ENCODE results near the gene MEIS1.

MEIS1 gene

DNA sequence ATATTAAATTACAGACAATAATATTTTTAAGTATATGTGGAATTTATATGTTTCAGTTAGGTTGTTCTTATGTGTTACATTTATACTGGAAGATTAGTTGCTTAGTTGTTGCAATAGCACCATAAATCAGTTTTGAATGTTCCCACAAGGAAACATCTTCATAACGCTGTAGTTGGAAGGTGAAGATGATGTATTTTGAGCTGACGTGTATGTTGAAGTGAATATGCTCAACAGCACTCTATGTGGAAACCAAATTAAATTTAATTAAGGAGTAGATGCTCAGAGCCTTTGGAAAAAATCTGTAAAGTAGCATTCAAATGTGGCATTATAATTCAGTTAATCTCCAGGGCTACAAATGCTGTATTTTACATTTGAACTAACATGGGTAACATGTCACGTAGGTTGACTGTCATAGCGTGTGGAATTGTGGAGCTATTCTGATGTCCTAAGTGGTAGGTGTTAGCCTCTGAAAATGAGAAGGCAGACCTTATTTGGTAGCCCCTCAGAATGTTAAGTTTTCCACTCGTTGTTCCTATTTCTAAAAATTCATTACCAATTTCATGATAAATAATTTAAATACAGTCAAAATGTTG is 88.5 kb downstream of the MEIS1 start:
- no peak for DNase-seq (ENCODE audit: low read depth, low spot score)
- H3K4me3 ChIP-seq (ENCODE audit: low read length): no peak overlapping the region

DNA sequence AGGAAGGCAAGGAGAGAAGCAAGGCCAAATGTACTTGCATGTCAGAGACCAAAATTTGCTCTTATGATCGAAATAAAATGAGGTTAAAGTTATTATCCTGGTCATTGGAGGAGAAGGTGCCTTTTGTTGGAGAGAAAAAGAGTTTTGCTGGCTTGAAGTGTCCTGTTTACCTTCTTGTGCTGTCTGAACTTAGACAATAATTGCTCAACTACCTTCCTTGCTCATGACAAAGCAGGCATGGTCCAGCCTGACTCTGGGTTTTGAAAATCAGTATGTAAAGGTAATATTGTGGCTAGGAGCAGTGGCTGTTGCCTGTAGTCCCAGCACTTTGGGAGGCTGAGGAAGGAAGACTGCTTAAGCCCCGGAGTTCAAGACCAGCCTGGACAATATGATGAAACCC is 89.1 kb downstream of the MEIS1 start:
- no peak overlapping the region for H3K4me3 ChIP-seq (ENCODE audit: low read length)

DNA sequence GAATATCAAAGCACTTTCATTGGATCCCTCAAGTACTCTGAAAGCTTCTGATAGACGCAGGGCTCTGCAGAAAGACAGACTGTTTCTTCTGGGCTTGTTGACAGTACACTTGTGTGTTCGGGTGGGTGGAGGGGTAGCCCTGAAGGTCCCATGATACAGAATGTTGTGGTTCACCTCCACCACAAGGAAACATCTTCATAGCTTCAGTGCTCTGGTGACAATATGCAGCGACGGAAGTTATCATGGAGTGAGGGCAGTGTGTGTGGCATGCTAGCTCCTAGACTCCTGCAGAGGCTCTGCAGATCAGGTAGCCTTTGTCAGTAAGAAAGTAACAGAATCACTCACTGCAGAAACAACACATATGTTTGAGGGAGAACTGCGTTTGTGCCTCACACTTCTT is 90.7 kb downstream of the MEIS1 start:
- DNase-seq (ENCODE audit: low read depth, low spot score): peak; percentile 1
- H3K4me3 ChIP-seq (ENCODE audit: low read length): no peak overlapping the region

More for the DNA sequence above, 89.1 kb downstream of the MEIS1 start:
- DNase-seq (ENCODE audit: low read depth, low spot score): no peak

DNA sequence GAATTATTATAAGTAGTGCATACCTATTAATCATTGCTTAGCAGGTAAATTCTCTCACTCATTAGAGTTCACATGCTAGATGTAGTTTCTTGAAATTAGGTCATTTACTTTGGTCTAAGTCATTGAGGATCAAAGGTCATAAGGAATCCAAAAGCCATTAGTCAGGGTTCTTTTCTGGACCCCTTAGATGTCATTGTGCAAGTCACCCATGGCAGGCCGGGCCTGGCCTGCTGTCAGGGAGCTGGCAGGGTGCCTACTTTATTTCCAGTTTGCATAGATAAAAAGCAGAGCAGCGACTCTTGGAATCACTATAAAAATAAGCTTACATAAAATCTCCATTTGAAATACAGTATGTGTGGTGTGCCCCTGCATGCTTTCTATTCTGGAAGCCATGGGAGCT is 91.3 kb downstream of the MEIS1 start:
- DNase-seq (ENCODE audit: low read depth, low spot score): no peak
- no peak overlapping the region for H3K4me3 ChIP-seq (ENCODE audit: low read length)

DNA sequence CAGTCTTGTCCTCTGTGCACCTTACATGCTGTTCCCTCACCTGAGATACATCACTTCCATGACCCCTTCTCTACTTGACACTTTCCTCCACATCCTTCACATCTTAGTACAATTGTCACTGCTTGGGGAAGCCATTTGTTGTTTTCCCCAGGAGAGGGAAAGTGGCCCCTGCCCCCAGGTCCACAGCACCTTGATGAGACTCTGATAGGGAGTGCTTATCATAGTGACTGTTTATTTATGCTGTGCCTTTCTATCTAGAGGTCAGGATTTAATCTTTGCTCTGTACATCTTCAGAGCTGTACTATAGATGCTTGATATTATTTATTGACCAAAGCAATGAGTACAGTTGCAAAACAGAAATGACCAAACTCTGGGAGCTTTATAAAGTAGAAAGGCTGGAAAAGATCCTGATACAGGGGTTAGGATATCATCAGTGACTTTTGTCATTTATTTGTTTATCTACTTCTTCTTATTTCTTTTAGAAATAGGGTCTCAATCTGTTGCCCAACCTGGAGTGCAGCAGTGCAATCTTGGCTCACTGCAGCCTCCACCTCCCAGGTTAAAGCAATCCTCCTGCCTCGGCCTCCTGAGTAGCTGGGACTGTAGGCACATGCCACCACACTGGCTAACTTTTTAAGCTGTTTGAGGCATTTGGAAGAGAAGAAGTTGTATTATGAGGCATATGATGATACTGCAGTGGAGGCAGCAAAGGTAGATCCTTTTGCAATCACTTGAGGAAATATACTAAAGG is 94.2 kb downstream of the MEIS1 start:
- no peak overlapping the region for H3K4me3 ChIP-seq (ENCODE audit: low read length)
- DNase-seq (ENCODE audit: low read depth, low spot score): no peak

DNA sequence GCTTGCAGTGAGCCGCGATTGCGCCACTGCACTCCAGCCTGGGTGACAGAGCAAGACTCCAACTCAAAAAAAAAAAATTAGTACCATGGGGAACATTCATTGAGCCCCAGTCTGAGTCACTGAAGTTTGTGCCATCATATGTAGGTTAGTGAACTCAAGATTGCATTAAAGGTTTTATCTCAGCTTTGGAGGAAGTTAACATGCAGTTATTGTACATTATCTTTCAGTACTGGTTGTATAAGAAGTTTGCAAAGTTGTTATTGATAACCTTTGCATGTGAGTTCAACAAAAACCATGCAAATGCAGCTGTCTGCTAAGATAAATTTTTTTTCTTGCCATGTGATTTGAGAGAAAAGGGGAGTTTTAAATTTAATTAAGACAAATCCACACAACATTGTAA is 95.7 kb downstream of the MEIS1 start:
- H3K4me3 ChIP-seq (ENCODE audit: low read length): no peak overlapping the region
- no peak for DNase-seq (ENCODE audit: low read depth, low spot score)

DNA sequence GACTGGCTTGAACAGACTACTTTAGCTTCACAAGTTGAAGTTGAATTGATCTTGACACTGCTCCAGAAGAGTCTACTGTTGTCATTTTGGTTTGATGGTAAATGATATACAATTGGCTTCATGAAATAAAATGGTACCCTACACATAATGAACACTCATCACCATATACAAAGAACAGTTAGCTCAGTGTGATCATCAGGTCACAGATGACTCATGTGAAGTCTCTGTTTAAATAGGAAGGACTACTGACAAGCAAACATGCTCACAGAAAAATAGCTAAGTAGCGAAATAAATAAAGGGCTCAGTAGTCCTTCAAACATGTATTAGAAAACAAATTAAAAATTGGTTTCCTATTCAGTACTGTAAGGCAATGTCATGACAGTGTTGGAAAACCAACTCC is 96.2 kb downstream of the MEIS1 start:
- H3K4me3 ChIP-seq (ENCODE audit: low read length): no peak overlapping the region
- DNase-seq (ENCODE audit: low read depth, low spot score): no peak

DNA sequence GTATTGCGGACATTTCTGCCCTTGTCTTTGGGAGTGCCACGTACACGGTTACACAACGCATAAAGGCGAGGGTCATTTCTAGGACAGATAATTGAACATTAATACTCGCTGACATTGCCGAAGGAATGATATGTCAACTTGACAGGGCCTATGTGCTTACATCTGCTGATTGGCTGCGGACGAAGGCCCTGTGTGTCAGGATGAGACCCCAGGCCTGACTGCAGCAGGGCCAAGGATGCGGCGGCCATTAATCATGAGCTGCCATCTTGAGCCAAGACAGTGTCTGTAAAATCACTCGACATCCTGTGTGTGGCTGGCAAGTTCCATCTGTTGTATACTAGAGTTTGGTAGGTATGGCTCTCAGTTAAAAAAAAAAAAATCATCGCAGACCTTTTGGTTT is 96.6 kb downstream of the MEIS1 start:
- no peak overlapping the region for H3K4me3 ChIP-seq (ENCODE audit: low read length)
- DNase-seq (ENCODE audit: low read depth, low spot score): no peak

DNA sequence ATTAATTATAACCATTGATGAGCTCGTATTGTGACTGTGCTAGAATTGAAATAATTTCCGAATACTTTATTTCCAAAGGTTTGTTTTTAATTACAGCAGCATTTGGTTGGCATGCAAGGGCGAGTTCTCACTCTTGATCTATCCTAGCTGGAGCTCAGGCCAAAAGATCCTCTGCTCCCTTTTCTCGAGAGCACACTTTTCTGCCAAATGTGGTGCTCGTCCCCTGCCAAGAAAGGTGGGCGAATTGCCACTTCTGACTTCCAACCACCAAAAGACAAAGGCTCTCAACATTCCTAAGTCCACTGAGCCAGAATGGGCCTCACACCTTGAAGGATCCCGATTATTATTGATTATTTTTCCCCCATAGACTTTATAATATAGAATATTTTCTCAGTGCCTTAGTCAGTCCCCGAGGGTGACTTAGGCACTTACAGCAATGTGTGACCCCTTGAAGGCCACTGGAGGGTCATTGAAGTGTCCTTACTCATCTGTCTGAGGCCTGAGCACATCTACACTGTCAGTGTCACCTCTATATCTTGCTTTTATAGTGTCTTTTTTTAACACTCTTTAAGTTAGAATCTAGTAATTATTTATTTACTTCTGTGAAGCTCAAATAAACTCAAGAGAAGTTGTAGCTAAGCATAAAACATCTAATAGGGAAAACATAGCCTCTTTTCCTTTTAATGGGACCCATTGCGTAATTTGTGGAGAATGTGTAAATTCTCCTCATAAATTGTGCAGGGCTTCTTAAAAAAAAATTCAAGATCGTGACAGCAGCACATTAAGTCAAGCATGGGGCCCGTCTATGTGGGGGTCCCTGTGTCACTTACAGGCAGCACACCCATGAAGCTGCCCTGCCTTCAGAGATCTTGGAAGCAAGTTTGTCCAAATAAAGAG is 98.3 kb downstream of the MEIS1 start:
- no peak overlapping the region for H3K4me3 ChIP-seq (ENCODE audit: low read length)
- DNase-seq (ENCODE audit: low read depth, low spot score): no peak

DNA sequence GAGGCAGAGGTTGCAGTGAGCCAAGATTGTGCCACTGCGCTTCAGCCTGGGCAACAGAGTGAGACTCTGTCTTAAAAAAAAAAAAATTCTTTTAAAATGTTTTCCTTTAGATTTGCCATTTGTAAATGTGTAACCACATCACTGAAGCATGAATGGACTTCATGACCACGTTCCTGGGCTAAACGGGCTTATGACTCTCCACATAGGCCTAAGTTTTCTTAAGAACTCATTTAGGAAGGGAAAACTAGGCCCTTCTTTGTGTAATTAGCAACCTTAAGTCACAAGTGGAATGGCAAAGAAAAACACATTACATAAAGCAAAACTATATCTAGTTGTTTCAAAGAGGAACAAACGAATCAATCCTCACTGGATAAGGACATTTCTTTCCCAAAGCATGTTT is 99.5 kb downstream of the MEIS1 start:
- no peak for DNase-seq (ENCODE audit: low read depth, low spot score)
- no peak overlapping the region for H3K4me3 ChIP-seq (ENCODE audit: low read length)

DNA sequence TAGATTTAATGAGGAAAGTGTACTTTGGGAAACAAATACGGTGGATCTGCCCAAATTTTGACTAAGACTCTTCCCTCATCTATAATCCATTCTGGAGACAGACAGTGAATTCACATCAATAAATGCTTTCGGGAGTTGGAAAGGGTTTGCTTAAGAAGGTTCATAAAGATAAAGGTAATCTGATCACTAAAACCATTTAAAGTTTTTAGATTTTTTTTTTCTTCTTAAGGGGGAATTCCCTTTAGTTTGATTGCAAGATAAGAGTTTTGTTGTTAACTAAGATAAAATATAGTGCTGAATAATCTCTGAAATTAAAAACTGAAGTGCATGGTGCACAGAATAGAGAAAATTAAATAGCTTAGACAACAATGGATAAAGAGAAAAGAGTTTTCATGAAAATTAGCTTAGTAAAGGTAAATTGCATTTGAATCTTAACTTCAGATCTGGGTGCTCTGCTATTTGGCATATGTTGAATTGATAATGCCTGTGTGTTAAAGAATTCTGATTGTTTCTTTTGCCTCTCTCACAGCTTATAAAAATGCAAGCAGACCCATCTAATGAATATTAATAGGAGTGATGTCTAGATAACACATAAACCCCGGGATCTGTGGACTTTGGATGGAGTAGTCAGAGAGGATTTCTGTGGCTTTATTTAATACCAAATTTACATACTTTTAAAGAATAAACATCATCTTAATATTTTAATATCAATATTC is 100.8 kb downstream of the MEIS1 start:
- H3K4me3 ChIP-seq (ENCODE audit: low read length): no peak overlapping the region
- no peak for DNase-seq (ENCODE audit: low read depth, low spot score)

DNA sequence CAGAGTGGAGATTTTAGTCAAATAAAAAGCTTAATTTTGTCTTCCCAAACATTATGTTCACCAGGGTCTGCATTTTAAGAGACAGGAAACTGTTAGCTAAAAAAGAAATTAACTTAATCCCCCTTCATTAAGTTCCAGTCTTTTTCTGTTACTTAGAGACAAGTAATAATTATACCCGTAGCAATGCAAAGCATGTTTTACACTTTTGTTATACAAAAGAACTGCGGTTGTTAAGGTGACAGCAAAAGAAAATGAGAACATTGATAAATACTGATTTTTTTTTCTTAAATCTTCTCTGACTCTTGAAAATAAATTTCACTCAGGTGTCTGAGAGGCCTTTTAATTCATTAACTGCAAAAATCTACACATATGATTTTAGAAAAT is 101.4 kb downstream of the MEIS1 start:
- DNase-seq (ENCODE audit: low read depth, low spot score): no peak
- H3K4me3 ChIP-seq (ENCODE audit: low read length): no peak overlapping the region

DNA sequence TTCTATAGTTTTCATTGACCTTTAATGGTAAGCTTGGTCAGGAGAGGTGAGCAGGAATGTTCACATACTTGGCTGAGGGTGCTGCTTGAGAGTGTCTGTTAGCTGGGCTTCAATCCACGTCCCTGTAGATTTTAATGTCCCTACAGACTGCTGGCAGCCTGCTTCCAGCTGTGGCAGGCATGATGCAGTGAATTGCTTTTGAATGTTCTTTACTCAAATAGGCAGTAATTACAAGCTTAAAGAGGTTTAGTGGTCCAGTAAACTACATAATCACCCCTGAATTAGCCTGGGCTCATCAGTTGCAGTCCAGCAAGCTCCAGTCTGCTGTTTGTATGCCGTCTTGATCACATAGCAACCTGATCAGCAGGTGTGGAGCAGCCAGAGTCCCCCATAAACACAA is 102.1 kb downstream of the MEIS1 start:
- no peak for DNase-seq (ENCODE audit: low read depth, low spot score)
- H3K4me3 ChIP-seq (ENCODE audit: low read length): no peak overlapping the region

DNA sequence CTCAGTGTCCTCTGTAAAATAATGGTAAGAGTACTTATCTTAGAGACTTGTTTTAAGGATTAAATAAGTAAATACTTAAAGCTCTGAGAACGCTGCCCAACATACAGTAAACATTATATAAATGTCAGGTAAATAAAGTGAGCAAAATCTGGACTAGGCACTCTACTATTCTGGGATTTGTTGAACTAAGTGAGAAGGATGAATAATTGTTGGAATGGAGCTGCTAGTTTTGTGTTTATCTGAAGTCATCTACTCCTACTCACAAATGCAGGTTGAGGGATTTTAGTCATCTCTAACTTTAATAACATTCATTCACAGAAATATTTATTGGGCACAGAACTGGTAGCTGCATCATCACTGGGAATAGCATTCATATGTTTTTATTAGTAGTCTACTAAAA is 103.4 kb downstream of the MEIS1 start:
- no peak for DNase-seq (ENCODE audit: low read depth, low spot score)
- no peak overlapping the region for H3K4me3 ChIP-seq (ENCODE audit: low read length)

DNA sequence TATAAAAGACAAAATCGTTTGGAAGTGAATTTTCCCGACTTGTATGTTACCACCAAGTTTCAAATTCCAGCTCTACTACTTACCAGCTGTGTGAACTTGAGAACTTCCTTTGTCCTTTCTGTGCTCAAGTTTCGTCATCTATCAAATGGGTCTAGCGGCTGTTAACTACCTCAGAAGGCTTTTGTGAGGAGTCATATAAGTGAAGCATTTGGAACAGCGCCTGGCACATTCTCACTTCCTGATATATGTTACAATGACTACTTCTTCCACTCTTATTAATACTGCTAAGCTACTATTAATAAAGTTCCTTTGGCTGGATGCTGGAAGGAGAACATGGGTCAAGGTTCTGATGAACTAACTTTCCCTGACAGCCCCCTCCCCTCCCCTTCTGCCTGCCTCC is 104.5 kb downstream of the MEIS1 start:
- DNase-seq (ENCODE audit: low read depth, low spot score): no peak
- no peak overlapping the region for H3K4me3 ChIP-seq (ENCODE audit: low read length)

DNA sequence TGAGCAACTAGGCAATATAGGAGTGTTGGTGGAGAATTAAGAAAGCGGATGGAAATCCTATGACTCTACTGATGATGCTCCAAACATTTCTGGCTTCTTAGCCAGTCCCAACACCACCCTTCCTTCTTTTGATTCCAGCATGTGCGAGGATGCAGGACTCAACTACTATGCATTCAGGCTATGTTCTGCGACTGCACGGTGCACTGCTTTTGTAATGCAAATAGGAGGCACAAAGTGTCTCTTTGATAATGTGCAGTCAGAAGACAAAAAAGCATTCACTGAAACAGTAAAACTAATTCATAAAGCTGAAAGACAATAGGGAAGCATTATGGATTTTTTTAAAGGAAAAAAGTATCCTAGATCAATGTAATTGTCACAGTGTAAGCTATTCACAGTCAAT is 106.7 kb downstream of the MEIS1 start:
- H3K4me3 ChIP-seq (ENCODE audit: low read length): no peak overlapping the region
- no peak for DNase-seq (ENCODE audit: low read depth, low spot score)

DNA sequence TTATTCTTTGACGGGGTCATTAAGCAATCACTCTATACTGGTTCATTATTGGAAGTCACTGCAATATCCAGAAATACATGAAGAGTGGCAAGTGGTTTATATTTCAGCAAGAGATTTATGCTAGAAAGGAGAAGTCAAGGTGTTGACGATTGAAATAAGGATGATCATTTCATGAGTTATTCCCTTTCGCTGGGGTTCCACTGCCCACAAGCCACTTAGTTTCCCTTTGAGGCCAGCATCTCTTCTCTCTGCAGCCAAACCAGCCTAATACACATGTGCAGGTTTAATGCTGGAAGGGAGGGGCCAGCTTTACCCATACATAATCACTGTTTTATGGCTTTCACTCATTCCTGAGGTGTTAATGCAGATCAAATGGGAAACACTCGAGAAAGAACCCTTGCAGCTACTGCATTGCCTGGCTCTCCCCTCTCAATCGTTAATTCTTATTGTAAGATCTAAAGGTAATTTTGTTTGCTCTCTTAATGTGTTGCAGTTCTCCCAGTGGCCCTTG is 108.4 kb downstream of the MEIS1 start:
- no peak for DNase-seq (ENCODE audit: low read depth, low spot score)
- H3K4me3 ChIP-seq (ENCODE audit: low read length): no peak overlapping the region

DNA sequence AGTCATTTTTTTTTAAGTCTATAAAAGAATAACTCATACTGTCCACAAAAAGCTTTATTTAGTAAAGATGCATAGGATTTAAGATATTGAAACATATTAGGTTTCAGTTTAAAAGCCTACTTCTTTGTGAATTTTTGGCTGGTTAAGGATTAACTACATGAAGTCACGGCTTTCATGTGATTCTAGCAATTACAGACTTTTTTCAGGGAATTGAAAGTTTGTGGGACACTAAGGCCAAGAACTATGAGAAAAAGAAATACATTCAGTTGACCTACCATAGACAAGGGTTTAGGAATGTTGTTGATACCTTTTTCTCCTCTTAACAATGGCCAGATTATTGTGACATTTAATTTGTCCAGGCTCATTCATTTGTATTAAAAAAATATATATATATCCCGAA is 109.3 kb downstream of the MEIS1 start:
- no peak overlapping the region for H3K4me3 ChIP-seq (ENCODE audit: low read length)
- no peak for DNase-seq (ENCODE audit: low read depth, low spot score)

DNA sequence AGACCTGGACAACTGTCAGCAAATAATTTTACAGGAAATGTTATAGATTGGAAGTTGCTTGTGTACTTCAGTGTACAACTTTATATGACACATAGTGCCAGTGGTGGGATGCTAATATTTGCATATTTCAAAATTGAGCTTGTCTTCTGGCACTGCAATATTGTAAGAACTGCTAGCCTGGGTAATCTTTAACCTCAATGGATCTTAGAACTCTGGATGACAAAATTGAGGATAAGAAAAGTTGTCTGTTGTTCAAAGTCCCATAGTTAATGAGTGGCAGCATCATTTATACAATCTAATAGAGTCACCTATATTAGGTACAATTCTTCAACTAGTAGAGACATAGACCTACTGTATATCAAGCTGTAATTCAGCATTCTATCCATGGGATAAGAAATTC is 110.3 kb downstream of the MEIS1 start:
- H3K4me3 ChIP-seq (ENCODE audit: low read length): no peak overlapping the region
- no peak for DNase-seq (ENCODE audit: low read depth, low spot score)

Data from Jurkat, Clone E6-1 (cell line).